SK-N-SH (cell line): Measurements from ENCODE around the gene LRRC51. TPM values are rescaled to one million over a fixed set of nuclear protein-coding genes. Genes with fewer than 3 reads are reported as not detected.

Experiments
- CTCF ChIA-PET: fragments of 300-600, 350-600 bp; formaldehyde crosslinking; extraction: SDS; loops from one replicate; lab custom pipeline; 2021; lab: Yijun Ruan, JAX
- POLR2A ChIA-PET: fragments of 350-600 bp; sonication (Branson Sonifier 250); formaldehyde crosslinking; extraction: SDS; loops from one replicate; lab custom pipeline; 2020; ENCODE audit warnings: antibody characterized with exemption, inconsistent platforms; lab: Yijun Ruan, JAX
- DNase-seq: peaks from one replicate; pipeline ENCODE4 v3.0.0; 2012
- H2AFZ ChIP-seq: fragments of 200-600 bp; sonication (generic); 2 replicates; pipeline ENCODE4 v1.8.1; 2016; ENCODE audit warnings: antibody characterized with exemption, mild to moderate bottlenecking, low read depth
- H3F3A ChIP-seq: fragments of 200-600 bp; sonication (generic); replicated peaks from 2 replicates; pipeline ENCODE3; 2016; ENCODE audit warnings: antibody characterized with exemption, mild to moderate bottlenecking; ENCODE audit not compliant: insufficient read depth
- H3K27ac ChIP-seq, 2 experiments: fragments of 200-500 bp in 1 of 2; fragments of 200-600 bp in 1 of 2; sonication (Bioruptor generic) in 1 of 2; sonication (generic), shearing (Covaris generic) in 1 of 2; 2 replicates each; pipeline versions ENCODE4 v1.5.1 to v1.6.1; 2014 to 2016; ENCODE audit warnings: low read depth in 2 of 2, inconsistent platforms in 1 of 2, low read length in 1 of 2, mild to moderate bottlenecking in 1 of 2, mixed read lengths in 1 of 2
- H3K27me3 ChIP-seq: fragments of 200-600 bp; sonication (generic), shearing (Covaris generic); 2 replicates; pipeline ENCODE4 v1.6.1; 2016; ENCODE audit warnings: mixed run types; ENCODE audit not compliant: insufficient read depth
- H3K36me3 ChIP-seq, 2 experiments: fragments of 200-500 bp in 1 of 2; fragments of 200-600 bp in 1 of 2; sonication (Bioruptor generic) in 1 of 2; sonication (generic) in 1 of 2; replicated peaks in 1 of 2; 2 replicates each; pipeline versions ENCODE3 to v1.5.1; 2014 to 2016; ENCODE audit warnings: low read length in 1 of 2, mild to moderate bottlenecking in 1 of 2; ENCODE audit not compliant: insufficient read depth in 2 of 2, control insufficient read depth in 1 of 2
- H3K4me1 ChIP-seq, 2 experiments: fragments of 200-500 bp in 1 of 2; fragments of 200-600 bp in 1 of 2; sonication (Bioruptor generic) in 1 of 2; sonication (generic), shearing (Covaris generic) in 1 of 2; 2 replicates each; pipeline versions ENCODE4 v1.5.1 to v1.6.1; 2014 to 2016; ENCODE audit warnings: low read depth in 1 of 2, low read length in 1 of 2, mixed run types in 1 of 2; ENCODE audit not compliant: insufficient read depth in 2 of 2, control insufficient read depth in 1 of 2
- H3K4me2 ChIP-seq: fragments of 200-600 bp; sonication (generic), shearing (Covaris generic); 2 replicates; pipeline ENCODE4 v1.6.1; 2017; ENCODE audit warnings: mixed run types
- H3K4me3 ChIP-seq, 2 experiments: fragments of 200-500 bp in 1 of 2; fragments of 200-600 bp in 1 of 2; sonication (Bioruptor generic) in 1 of 2; sonication (generic), shearing (Covaris generic) in 1 of 2; 2 replicates each; pipeline versions ENCODE4 v1.5.1 to v1.8.1; 2014 to 2016; ENCODE audit warnings: low read depth in 2 of 2, inconsistent platforms in 1 of 2, low read length in 1 of 2, mild to moderate bottlenecking in 1 of 2, mixed read lengths in 1 of 2, moderate library complexity in 1 of 2
- H3K79me2 ChIP-seq: fragments of 200-600 bp; sonication (generic); 2 replicates; pipeline ENCODE4 v1.8.1; 2017; ENCODE audit warnings: mild to moderate bottlenecking; ENCODE audit not compliant: insufficient read depth
- H3K9ac ChIP-seq: fragments of 200-600 bp; sonication (generic); 2 replicates; pipeline ENCODE4 v1.6.1; 2017; ENCODE audit warnings: mixed run types
- H3K9me2 ChIP-seq: fragments of 200-600 bp; sonication (generic); 2 replicates; pipeline ENCODE4 v1.6.1; 2017; ENCODE audit warnings: mixed run types
- H3K9me3 ChIP-seq: fragments of 200-600 bp; sonication (generic); 2 replicates; pipeline ENCODE4 v1.6.1; 2017; ENCODE audit warnings: mixed run types, mild to moderate bottlenecking, moderate library complexity
- H4K20me1 ChIP-seq: fragments of 200-600 bp; sonication (generic); 2 replicates; pipeline ENCODE4 v1.6.1; 2017; ENCODE audit warnings: mild to moderate bottlenecking, mixed run types; ENCODE audit not compliant: insufficient read depth
- CHD2 ChIP-seq: fragments of 150-350 bp; IDR thresholded peaks from 2 replicates; pipeline ENCODE4 v1.6.1; 2018; ENCODE audit warnings: low read length; ENCODE audit not compliant: partially characterized antibody
- ELF1 ChIP-seq: IDR thresholded peaks from 2 replicates; pipeline ENCODE4 v1.4.0; 2012
- EP300 ChIP-seq, 2 experiments: IDR thresholded peaks; 2 replicates each; pipeline versions ENCODE4 v1.4.0 to v1.6.1; 2012; ENCODE audit warnings: borderline replicate concordance in 1 of 2, low read depth in 1 of 2, low read length in 1 of 2
- FOSL2 ChIP-seq: IDR thresholded peaks from 2 replicates; pipeline ENCODE4 v1.4.0; 2012; ENCODE audit warnings: low read depth, mild to moderate bottlenecking, moderate library complexity, borderline replicate concordance
- FOXJ3 ChIP-seq: sonication (generic); formaldehyde crosslinking; IDR thresholded peaks from 2 replicates; pipeline ENCODE4 v1.5.1; 2020; ENCODE audit warnings: mild to moderate bottlenecking, missing genetic modification reagents
- GABPA ChIP-seq: IDR thresholded peaks from 2 replicates; pipeline ENCODE4 v1.4.0; 2012; ENCODE audit warnings: low read depth, mild to moderate bottlenecking
- MAX ChIP-seq: IDR thresholded peaks from 2 replicates; pipeline ENCODE4 v1.4.0; 2012; ENCODE audit warnings: low read depth
- MEF2A ChIP-seq: IDR thresholded peaks from 2 replicates; pipeline ENCODE4 v1.4.0; 2012; ENCODE audit warnings: low read depth, borderline replicate concordance
- NFIC ChIP-seq: IDR thresholded peaks from 2 replicates; pipeline ENCODE4 v1.4.0; 2012; ENCODE audit warnings: borderline replicate concordance
- POLR2AphosphoS5 ChIP-seq: IDR thresholded peaks from 2 replicates; pipeline ENCODE4 v1.6.1; 2012; ENCODE audit warnings: low read depth, low read length
- RFX5 ChIP-seq: IDR thresholded peaks from 2 replicates; pipeline ENCODE4 v1.6.1; 2012; ENCODE audit warnings: mild to moderate bottlenecking, improper control_type of control experiment, low read length
- RXRA ChIP-seq: IDR thresholded peaks from 2 replicates; pipeline ENCODE4 v1.4.0; 2012; ENCODE audit warnings: low read depth, mild to moderate bottlenecking, borderline replicate concordance
- USF2 ChIP-seq: fragments of 150-350 bp; IDR thresholded peaks from 2 replicates; pipeline ENCODE4 v1.6.1; 2017; ENCODE audit warnings: antibody characterized with exemption, low read length, low read depth, borderline replicate concordance
- YY1 ChIP-seq: IDR thresholded peaks from 2 replicates; pipeline ENCODE4 v1.4.0; 2012; ENCODE audit warnings: low read depth, mild to moderate bottlenecking
- polyA plus RNA-seq, 3 experiments: library from polyadenylated mRNA; depleted of rRNA; stranded (reverse); fragments of >200 nt; gene quantifications; 2 replicates each; pipeline ENCODE4 v1.2.3, GENCODE V29; 2012
- TF ChIP-seq, protein P1 (sequence below): fragments of 200-600 bp; sonication (generic); IDR thresholded peaks from 2 replicates; pipeline ENCODE4 v1.6.1; 2017; ENCODE audit warnings: antibody characterized with exemption, mild to moderate bottlenecking, moderate library complexity
- TF ChIP-seq, protein P2 (sequence below): IDR thresholded peaks from 2 replicates; pipeline ENCODE4 v1.4.0; 2012; ENCODE audit warnings: low read depth, borderline replicate concordance

The LRRC51 gene
- polyA plus RNA-seq, 1 of the 3 experiments (the other 2 are of a cell fraction): 7.3 TPM

DNA sequence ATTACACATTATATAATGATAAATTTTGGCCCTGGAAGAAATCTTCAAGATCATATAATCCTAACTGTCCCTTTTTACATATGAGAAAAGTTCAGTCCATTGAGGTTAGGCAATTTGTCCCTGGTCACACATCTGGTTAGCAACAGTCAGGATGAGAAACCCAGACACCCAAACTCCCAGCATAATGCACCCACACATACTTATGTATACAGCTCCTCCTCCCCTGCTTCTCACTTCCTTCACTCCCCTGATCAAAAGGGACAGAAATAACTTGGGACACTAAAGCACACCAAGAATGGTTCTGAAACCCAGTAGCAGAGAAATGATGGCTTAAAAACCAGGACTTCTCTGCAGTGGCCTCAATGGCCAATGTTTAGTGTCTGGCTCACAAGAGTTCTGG is 11.4 kb upstream of the LRRC51 start:
- Histone ChIP-seq H3K27ac (peak overlapping the region; percentile 69 to 82), H3K4me3 (peak overlapping the region in 1 of 2 experiments; percentile 43; a peak in 2 of 4 replicates), H3K36me3 (peaks cover 0 to 3% of the 10 kb centered on the region in 2 experiments), H3K27me3 (no peaks in the 10 kb centered on the region), H2AFZ (0 out of 2 replicates have a peak overlapping the region, but pooled peaks have one; percentile 45), H3K4me2 (peak overlapping the region; percentile 53), H3K9me2 (no peaks in the 10 kb centered on the region), H4K20me1 (no peaks in the 10 kb centered on the region), H3K4me1 (peaks cover 21 to 52% of the 10 kb centered on the region in 2 experiments), H3K9ac (peak overlapping the region; percentile 53; the same call in 1 of the 2 replicates), H3K9me3 (no peaks in the 10 kb centered on the region), H3F3A (peaks cover 39% of the 10 kb centered on the region), H3K79me2 (peaks cover 97% of the 10 kb centered on the region)
- CTCF ChIA-PET: interaction anchor here (0.8 to 4.2 kb wide), 4 partner anchors 9 to 75 kb away, joined by 3 to 18 read pairs (median 4); no protein-coding TSS in a partner anchor
- no peak for DNase-seq
- TF ChIP-seq ELF1: no peak
- TF ChIP-seq CHD2: no peak
- TF ChIP-seq FOSL2: no peak
- no peak for TF ChIP-seq POLR2AphosphoS5
- TF ChIP-seq RXRA: no peak
- no peak for TF ChIP-seq EP300 (IDR thresholded peaks at IDR 0.05; ENCODE audit: borderline replicate concordance in 1 of 2, low read depth in 1 of 2, low read length in 1 of 2)
- no peak for TF ChIP-seq MAX
- TF ChIP-seq RFX5: no peak
- TF ChIP-seq YY1: no peak
- TF ChIP-seq GABPA: no peak
- no peak for TF ChIP-seq USF2
- TF ChIP-seq MEF2A: no peak
- TF ChIP-seq, protein P1, sequence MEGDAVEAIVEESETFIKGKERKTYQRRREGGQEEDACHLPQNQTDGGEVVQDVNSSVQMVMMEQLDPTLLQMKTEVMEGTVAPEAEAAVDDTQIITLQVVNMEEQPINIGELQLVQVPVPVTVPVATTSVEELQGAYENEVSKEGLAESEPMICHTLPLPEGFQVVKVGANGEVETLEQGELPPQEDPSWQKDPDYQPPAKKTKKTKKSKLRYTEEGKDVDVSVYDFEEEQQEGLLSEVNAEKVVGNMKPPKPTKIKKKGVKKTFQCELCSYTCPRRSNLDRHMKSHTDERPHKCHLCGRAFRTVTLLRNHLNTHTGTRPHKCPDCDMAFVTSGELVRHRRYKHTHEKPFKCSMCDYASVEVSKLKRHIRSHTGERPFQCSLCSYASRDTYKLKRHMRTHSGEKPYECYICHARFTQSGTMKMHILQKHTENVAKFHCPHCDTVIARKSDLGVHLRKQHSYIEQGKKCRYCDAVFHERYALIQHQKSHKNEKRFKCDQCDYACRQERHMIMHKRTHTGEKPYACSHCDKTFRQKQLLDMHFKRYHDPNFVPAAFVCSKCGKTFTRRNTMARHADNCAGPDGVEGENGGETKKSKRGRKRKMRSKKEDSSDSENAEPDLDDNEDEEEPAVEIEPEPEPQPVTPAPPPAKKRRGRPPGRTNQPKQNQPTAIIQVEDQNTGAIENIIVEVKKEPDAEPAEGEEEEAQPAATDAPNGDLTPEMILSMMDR: no peak
- no peak for TF ChIP-seq NFIC
- TF ChIP-seq FOXJ3: no peak
- TF ChIP-seq, protein P2, sequence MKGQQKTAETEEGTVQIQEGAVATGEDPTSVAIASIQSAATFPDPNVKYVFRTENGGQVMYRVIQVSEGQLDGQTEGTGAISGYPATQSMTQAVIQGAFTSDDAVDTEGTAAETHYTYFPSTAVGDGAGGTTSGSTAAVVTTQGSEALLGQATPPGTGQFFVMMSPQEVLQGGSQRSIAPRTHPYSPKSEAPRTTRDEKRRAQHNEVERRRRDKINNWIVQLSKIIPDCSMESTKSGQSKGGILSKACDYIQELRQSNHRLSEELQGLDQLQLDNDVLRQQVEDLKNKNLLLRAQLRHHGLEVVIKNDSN: no peak
- POLR2A ChIA-PET: no interaction called here
